Thymus (tissue), 14 donors: ENCODE data around the gene KRT26. TPM values are rescaled to one million over a fixed set of nuclear protein-coding genes. Genes with fewer than 3 reads are reported as not detected.

ENCODE experiments used
- DNase-seq, 9 donors: peaks; one replicate each; pipeline ENCODE4 v3.0.0-alpha.2; 2013; ENCODE audit warnings: low spot score in 9 of 9, low read depth in 6 of 9, missing footprints in 1 of 9
- H3K27ac ChIP-seq, 2 donors: one replicate each; pipeline ENCODE4 v1.5.1; 2013; ENCODE audit warnings: control low read depth in 1 of 2, low read depth in 1 of 2, low read length in 1 of 2, mild to moderate bottlenecking in 1 of 2, moderate library complexity in 1 of 2
- H3K27me3 ChIP-seq, 2 donors: one replicate each; pipeline ENCODE4 v1.5.1; 2013; ENCODE audit warnings: low read length in 1 of 2; ENCODE audit not compliant: control insufficient read depth in 2 of 2, insufficient read depth in 1 of 2
- H3K36me3 ChIP-seq, 2 donors: one replicate each; pipeline ENCODE4 v1.5.1; 2013; ENCODE audit warnings: low read length in 1 of 2, mild to moderate bottlenecking in 1 of 2, moderate library complexity in 1 of 2; ENCODE audit not compliant: control insufficient read depth in 2 of 2, insufficient read depth in 2 of 2
- H3K4me1 ChIP-seq, 2 donors: one replicate each; pipeline ENCODE4 v1.5.1; 2013; ENCODE audit warnings: low read length in 2 of 2; ENCODE audit not compliant: control insufficient read depth in 2 of 2, insufficient read depth in 2 of 2
- H3K4me3 ChIP-seq, 2 donors: one replicate each; pipeline ENCODE4 v1.5.1; 2013; ENCODE audit warnings: low read length in 2 of 2, control low read depth in 1 of 2, mild to moderate bottlenecking in 1 of 2
- H3K9me3 ChIP-seq, 2 donors: one replicate each; pipeline ENCODE4 v1.5.1; 2013; ENCODE audit warnings: low read length in 1 of 2, mild to moderate bottlenecking in 1 of 2; ENCODE audit not compliant: control insufficient read depth in 2 of 2, insufficient read depth in 1 of 2
- WGBS: extraction: QIAGEN DNeasy Blood & Tissue Kit; methylation state at CpG from one replicate; pipeline ENCODE4 v1.1.7; 2013; 5-methylcytosine and 5-hydroxymethylcytosine counted together
- long read RNA-seq, 10 donors: transcript quantifications; one replicate each; lab custom pipeline, GENCODE V29; 2026
- polyA plus RNA-seq: library from polyadenylated mRNA; stranded (reverse); fragments of 200-250 nt; gene quantifications from one replicate; pipeline ENCODE4 v1.2.3, GENCODE V29; 2013
- total RNA-seq: library from RNA; stranded (reverse); fragments of 120-200 nt; gene quantifications from one replicate; pipeline ENCODE4 v1.2.4, GENCODE V29; 2013
- donor health status: healthy.

Gene KRT26, protein sequence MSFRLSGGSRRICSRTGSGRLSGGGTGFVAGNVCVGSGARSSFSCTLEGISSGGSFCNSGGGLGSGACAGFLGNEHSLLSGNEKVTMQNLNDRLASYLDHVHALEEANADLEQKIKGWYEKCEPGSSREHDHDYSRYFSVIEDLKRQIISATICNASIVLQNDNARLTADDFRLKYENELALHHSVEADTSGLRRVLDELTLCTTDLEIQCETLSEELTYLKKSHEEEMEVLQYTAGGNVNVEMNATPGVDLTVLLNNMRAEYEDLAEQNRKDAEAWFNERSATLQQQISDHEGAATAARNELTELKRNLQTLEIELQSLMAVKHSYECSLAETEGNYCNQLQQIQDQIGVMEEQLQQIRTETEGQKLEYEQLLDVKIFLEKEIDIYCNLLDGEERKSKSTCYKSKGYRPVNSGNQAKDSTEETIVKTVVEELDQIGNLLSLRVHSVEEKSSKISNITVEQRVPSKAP
- total RNA-seq = not detected
- 0.18 TPM for polyA plus RNA-seq
- long read RNA-seq, donor 1 = 0 reads
- long read RNA-seq, donor 2 = 0 reads
- long read RNA-seq, donor 3 = 0 reads
- long read RNA-seq, donor 4 = 0 reads
- long read RNA-seq, donor 5 = 0 reads
- long read RNA-seq, donor 6 = 0 reads
- long read RNA-seq, donor 7 = 0 reads
- long read RNA-seq, donor 8 = 0 reads
- long read RNA-seq, donor 9 = 0 reads
- long read RNA-seq, donor 10 = 0 reads

DNA sequence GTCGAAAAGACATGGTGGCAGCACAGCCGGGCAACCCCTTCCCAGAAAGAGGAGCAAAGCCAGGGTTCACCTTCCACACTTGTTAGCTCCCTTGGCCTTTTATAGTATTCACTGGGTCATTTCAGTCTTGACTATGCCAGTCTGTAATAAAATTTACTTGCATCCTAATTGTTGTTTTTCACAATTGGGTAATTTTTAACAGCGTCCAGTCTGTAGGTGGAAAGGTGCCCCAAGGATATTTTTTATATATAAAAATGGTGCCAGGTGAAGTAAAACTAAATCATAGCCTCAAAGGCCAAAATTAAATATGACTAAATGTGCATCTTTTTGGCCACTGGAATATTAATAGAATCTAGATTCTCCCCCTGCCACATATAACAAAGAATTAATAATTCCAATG, at the start of gene KRT26:
TSS of gene KRT26 (minus strand) at position 101 of the 400 bp plus-strand sequence. CDS start at position 13, 88 bp downstream.
- 94% methylated on average over 3 of the region's 3 CpGs for WGBS
- no peak within 1 kb of the TSS for H3K4me3 ChIP-seq

DNA sequence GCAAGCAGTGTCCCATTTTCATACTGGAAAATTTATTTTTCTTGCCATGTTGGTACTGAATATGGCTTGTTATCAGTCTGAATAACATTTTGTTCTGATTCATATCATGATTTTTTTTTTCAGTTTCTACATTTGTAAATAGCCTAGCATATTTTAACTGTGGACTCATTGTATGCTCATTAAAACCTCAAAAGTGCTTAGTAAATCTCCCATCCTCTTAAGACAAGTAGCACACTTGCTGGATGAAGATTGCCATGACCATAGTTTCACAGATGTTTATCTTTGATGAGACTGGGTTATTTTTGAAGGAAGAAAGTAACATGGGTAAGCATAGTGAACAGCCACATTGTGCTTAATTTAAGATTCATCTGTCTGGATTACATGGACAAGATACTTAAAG, 49.5 kb upstream of the KRT26 start:
- Histone ChIP-seq H3K9me3 (peaks cover 2 to 3% of the 10 kb centered on the region in 2 donors), H3K4me3 (no peak overlapping the region), H3K27me3 (peaks cover 3 to 11% of the 10 kb centered on the region in 2 donors), H3K4me1 (peaks cover 2 to 3% of the 10 kb centered on the region in 2 donors), H3K27ac (no peak overlapping the region), H3K36me3 (peaks cover 3% of the 10 kb centered on the region in 2 donors)
- no peak for DNase-seq

More for the DNA sequence above, at the start of gene KRT26:
- Histone ChIP-seq H3K9me3 (no peaks in the 10 kb centered on the region), H3K4me1 (no peaks in the 10 kb centered on the region), H3K36me3 (no peaks in the 10 kb centered on the region), H3K27me3 (peaks cover 0 to 5% of the 10 kb centered on the region in 2 donors), H3K27ac (no peak within 1 kb of the TSS)
- DNase-seq = no peak

DNA sequence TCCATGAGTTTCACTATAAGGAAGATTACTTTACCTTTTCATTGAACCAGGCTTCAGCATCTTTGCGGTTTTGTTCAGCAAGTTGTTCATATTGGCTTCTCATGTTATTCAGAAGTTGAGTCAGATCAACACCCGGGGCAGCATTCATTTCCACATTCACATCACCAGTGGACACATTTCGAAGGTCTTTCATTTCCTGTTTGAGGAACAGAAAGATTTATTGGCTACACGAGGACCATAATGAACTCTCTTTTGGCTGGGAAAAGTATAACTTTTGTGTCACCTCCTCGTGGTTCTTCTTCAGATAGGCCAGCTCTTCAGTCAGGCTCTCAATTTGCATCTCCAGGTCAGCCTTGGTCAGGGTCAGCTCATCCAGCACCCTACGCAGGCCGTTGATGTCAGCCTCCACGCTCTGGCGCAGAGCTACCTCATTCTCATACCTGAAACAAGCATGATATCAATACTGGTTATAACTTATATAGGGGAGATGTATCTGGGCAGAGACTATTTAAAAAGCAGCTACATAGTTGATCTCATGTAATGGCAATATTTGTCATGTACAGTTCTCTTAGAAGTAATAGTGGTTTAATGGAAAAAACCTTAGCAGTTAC, 48.3 kb upstream of the KRT26 start:
- Histone ChIP-seq H3K36me3 (peaks cover 3% of the 10 kb centered on the region in 2 donors), H3K4me3 (no peak overlapping the region), H3K27me3 (peaks cover 3 to 11% of the 10 kb centered on the region in 2 donors), H3K27ac (no peak overlapping the region), H3K9me3 (peaks cover 2 to 3% of the 10 kb centered on the region in 2 donors), H3K4me1 (peaks cover 2 to 3% of the 10 kb centered on the region in 2 donors)
- WGBS = 93% methylated on average over 9 of the region's 9 CpGs
- no peak for DNase-seq

DNA sequence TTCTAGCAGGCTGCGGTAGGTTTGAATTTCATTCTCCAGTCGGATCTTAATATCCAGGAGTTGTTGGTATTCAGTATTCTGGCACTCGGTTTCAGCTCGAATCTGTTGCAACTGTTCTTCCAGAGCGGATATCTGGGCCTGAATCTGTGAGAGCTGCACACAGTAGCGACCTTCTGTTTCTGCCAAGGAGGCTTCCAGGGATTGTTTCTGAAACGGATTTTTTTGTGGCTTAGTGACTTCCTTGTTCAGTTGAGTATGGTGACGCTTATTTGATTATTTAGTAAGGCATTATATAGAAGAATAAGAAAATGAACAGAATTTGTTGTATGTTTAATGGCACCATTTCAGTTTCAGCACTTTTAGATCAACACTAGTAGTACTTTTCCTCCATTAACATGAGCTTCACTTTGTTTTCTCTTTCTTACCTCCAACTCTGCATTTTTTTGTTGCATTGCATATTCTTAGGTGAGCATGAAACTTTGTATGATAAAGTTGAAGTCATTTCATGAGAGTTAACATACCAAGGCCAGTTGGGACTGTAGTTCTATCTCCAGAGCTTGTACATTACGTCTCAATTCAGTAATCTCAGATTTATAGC, 47.6 kb upstream of the KRT26 start:
- no peak for DNase-seq
- WGBS = 73% methylated on average over 9 of the region's 9 CpGs
- Histone ChIP-seq H3K9me3 (peaks cover 2 to 3% of the 10 kb centered on the region in 2 donors), H3K36me3 (peaks cover 3% of the 10 kb centered on the region in 2 donors), H3K4me3 (peak overlapping the region; percentile 59 to 91), H3K27ac (peak overlapping the region in 1 of 2 donors; percentile 78), H3K4me1 (peaks cover 2 to 3% of the 10 kb centered on the region in 2 donors), H3K27me3 (peaks cover 3 to 11% of the 10 kb centered on the region in 2 donors)

DNA sequence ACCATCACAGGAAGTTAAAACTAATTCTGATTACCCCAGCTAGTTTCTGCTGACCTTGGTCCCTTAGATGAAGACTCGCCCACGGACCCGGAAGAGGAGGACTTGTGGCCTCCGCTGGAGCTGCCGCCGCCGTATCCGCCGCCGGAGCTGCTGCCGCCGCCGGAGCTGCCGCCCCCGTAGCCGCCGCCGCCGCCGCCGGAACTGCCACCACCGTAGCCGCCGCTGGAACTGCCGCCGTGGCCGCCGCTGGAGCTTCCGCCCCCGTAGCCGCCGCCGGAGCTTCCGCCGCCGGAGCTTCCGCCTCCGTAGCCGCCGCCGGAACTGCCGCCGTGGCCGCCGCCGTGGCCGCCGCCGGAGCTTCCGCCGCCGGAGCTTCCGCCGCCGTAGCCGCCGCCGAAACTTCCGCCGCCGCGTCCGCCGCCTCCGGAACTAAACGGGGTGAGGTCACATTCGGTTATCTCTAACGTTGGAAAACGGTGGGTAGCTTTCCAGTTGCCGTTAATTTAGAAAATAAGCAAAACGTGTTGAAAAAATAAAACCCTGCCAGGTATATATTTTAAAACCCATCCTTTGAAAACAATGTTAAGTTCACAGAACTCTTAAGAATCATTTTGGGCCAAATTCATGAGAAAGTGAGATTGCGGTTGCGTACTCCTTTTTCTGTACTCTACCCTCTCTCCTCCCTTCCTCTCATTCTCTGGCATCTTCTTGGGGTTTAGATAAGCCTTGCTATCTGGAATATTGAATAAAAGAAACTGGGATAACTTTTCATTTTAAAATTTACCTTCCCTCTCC, 46.9 kb upstream of the KRT26 start:
- Histone ChIP-seq H3K27ac (peak overlapping the region; percentile 78 to 97), H3K27me3 (peaks cover 3 to 11% of the 10 kb centered on the region in 2 donors), H3K36me3 (peaks cover 3% of the 10 kb centered on the region in 2 donors), H3K4me1 (peaks cover 2 to 3% of the 10 kb centered on the region in 2 donors), H3K9me3 (peaks cover 2 to 3% of the 10 kb centered on the region in 2 donors), H3K4me3 (peak overlapping the region; percentile 67 to 91)
- peak; percentile 27 to 90 (median 68) for DNase-seq
- WGBS = 3% methylated on average over 73 of the region's 73 CpGs

DNA sequence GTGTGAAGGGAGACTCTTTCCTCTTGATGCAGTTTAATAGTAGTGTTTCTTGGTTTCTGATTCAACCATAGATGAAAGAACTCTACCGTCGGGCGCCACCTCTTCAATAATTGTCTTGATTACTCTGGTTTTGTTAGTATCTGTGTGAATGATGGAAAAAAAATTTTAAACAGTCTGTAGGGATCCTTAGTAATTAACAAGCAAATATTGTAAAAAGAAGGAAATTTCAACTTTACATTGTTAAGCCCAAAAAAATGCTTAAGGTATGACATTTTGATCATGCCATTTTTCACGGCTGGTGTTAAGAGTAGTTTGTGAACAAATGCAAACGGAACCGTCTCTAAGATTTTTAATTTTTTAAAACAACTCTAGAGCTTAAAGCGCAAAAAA, 46.3 kb upstream of the KRT26 start:
- DNase-seq = peak in 2 of 9 donors; percentile 13 to 19
- Histone ChIP-seq H3K36me3 (peaks cover 3% of the 10 kb centered on the region in 2 donors), H3K4me1 (peaks cover 2 to 3% of the 10 kb centered on the region in 2 donors), H3K27ac (peak overlapping the region; percentile 74 to 97), H3K27me3 (peaks cover 3 to 14% of the 10 kb centered on the region in 2 donors), H3K9me3 (peaks cover 2 to 3% of the 10 kb centered on the region in 2 donors), H3K4me3 (peak overlapping the region; percentile 67 to 91)
- WGBS = 35% methylated on average over 7 of the region's 7 CpGs

DNA sequence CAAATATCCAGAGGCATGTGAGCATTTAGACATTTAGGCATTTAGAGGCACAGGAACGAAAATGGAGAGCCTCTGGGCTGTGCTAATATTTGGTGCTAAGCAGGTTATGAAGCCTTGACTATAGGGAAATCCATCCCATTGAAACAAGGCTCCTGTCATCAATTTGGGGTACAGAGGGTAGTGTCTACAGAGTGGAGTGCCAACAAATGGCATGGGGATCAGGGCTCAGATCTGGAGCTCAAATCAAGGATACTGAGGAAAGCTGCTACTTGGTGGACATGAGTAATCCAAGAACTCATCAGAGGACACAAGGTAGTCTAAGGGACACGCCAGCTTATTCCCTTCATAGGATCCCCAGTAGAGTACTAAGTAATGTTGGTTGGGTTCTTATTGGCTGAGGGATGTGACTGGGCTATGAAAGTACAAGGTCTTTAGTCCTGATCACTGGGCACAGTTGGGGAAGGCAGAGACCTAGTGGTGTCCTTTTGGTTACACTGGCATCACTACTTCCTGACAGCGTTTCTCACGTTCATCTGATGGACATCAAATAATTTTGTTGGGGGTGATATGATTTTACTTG, 45.2 kb upstream of the KRT26 start:
- no peak overlapping the region for H3K4me3 ChIP-seq
- DNase-seq = no peak
- over 99% methylated on average over 4 of the region's 4 CpGs for WGBS
- H3K27ac ChIP-seq = no peak overlapping the region
- H3K36me3 ChIP-seq = peaks cover 3% of the 10 kb centered on the region in 2 donors
- peaks cover 6 to 16% of the 10 kb centered on the region in 2 donors for H3K27me3 ChIP-seq
- H3K9me3 ChIP-seq = peaks cover 2 to 3% of the 10 kb centered on the region in 2 donors
- peaks cover 2 to 3% of the 10 kb centered on the region in 2 donors for H3K4me1 ChIP-seq

DNA sequence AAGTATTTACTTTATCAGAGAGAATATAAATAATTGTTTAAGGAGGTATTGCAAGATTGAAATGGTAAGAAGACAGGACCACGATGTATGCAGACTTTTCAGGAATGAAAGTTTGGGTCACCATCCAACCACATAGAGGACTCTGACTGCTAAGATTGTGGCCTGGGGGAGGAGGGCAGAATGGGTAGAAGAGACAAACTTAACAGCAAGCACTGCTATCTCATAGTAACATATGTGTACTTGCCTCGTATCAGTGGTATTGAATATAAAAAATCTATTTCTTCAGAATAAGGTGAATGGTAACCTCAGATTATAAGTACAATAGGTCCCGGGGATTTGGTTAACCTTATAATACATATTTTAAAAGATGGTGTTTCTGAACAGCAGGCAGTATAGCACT, 44.6 kb upstream of the KRT26 start:
- Histone ChIP-seq H3K9me3 (peaks cover 2 to 3% of the 10 kb centered on the region in 2 donors), H3K4me1 (peaks cover 2 to 3% of the 10 kb centered on the region in 2 donors), H3K27ac (no peak overlapping the region), H3K4me3 (no peak overlapping the region), H3K36me3 (peaks cover 3% of the 10 kb centered on the region in 2 donors), H3K27me3 (peaks cover 6 to 14% of the 10 kb centered on the region in 2 donors)
- 97% methylated on average over 3 of the region's 3 CpGs for WGBS
- no peak for DNase-seq
